Stimulated activated memory B cell treated with anti-CD40 and anti-IgM and Interleukin-4, amounts not matched to agents 10 μg/mL and 1 μg/mL and 100 μg/mL, for 72 hours (primary cell): ENCODE results near the gene SMIM29.

Experiments
- ATAC-seq: fragments of 150-1000 bp; cut with Tn5 transposase; 2 replicates; pipeline ENCODE4 v1.10.0; 2021
- H3K27ac Mint-ChIP-seq: one replicate; pipeline ENCODE4 v1.8.0; 2022; ENCODE audit warnings: mild to moderate bottlenecking, mixed read lengths
- H3K27me3 Mint-ChIP-seq: one replicate; pipeline ENCODE4 v1.8.0; 2022; ENCODE audit warnings: mixed read lengths
- H3K36me3 Mint-ChIP-seq: one replicate; pipeline ENCODE4 v1.8.0; 2022; ENCODE audit warnings: mixed read lengths
- H3K4me1 Mint-ChIP-seq: one replicate; pipeline ENCODE4 v1.8.0; 2022; ENCODE audit warnings: mixed read lengths
- H3K4me3 Mint-ChIP-seq: one replicate; pipeline ENCODE4 v1.8.0; 2022; ENCODE audit warnings: mild to moderate bottlenecking, moderate library complexity, mixed read lengths
- H3K9me3 Mint-ChIP-seq: one replicate; pipeline ENCODE4 v1.8.0; 2022; ENCODE audit warnings: mixed read lengths

Gene SMIM29

GRCh38 chr6:34248727-34249468 lies at the start of gene SMIM29:
SMIM29 (minus strand) TSS chr6:34249006; CDS start chr6:34247791, 1,215 bp downstream.
- H3K27me3 Mint-ChIP-seq, result no peaks in the 10 kb centered on the region
- peak; percentile 95 for ATAC-seq
- peaks cover 12% of the 10 kb centered on the region for H3K36me3 Mint-ChIP-seq
- no peaks in the 10 kb centered on the region for H3K9me3 Mint-ChIP-seq
- peak within 1 kb of the TSS; percentile 90 for H3K4me3 Mint-ChIP-seq
- H3K4me1 Mint-ChIP-seq, result peaks cover 57% of the 10 kb centered on the region
- H3K27ac Mint-ChIP-seq, result peak within 1 kb of the TSS; percentile 95

GRCh38 chr6:34295721-34296120 lies 46.9 kb upstream of the SMIM29 start:
- Mint-ChIP-seq H3K36me3 (peaks cover 23% of the 10 kb centered on the region), H3K4me3 (peak overlapping the region; percentile 51), H3K4me1 (peaks cover 44% of the 10 kb centered on the region), H3K9me3 (no peaks in the 10 kb centered on the region), H3K27ac (peak overlapping the region; percentile 84), H3K27me3 (no peaks in the 10 kb centered on the region)
- ATAC-seq, result peak; percentile 92

DNA sequence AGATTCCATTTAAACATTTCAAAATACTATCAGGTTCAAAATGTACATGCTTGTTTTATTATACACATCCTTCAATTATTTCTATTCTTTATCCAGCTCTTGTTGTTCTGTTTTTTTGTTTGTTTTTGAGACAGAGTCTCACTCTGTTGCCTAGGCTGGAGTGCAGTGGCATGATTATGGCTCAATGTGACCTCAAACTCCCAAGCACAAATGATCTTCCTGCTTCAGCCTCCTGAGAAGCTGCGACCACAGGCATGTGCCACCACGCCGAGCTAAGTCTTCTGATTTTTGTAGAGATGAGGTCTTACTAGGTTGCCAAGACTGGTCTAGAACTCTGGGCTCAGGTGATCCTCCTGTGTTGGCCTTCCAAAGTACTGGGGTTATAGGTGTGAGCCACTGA lies 44.1 kb upstream of the SMIM29 start:
- Mint-ChIP-seq H3K27me3 (no peaks in the 10 kb centered on the region), H3K4me1 (peaks cover 27% of the 10 kb centered on the region), H3K36me3 (peaks cover 40% of the 10 kb centered on the region), H3K9me3 (no peaks in the 10 kb centered on the region), H3K27ac (peak overlapping the region; percentile 22), H3K4me3 (no peak overlapping the region)
- no peak for ATAC-seq

- Mint-ChIP-seq H3K4me3 (no peak overlapping the region), H3K27ac (no peak overlapping the region), H3K9me3 (no peaks in the 10 kb centered on the region), H3K27me3 (no peaks in the 10 kb centered on the region), H3K4me1 (peaks cover 18% of the 10 kb centered on the region), H3K36me3 (peaks cover 51% of the 10 kb centered on the region)
- no peak for ATAC-seq
These were observed 40.3 kb upstream of the SMIM29 start for GRCh38 chr6:34289137-34289536.

GRCh38 chr6:34288581-34288980 lies 39.8 kb upstream of the SMIM29 start:
- Mint-ChIP-seq H3K9me3 (no peaks in the 10 kb centered on the region), H3K4me3 (no peak overlapping the region), H3K27me3 (no peaks in the 10 kb centered on the region), H3K36me3 (peaks cover 50% of the 10 kb centered on the region), H3K4me1 (peaks cover 19% of the 10 kb centered on the region), H3K27ac (no peak overlapping the region)
- ATAC-seq, result no peak

GRCh38 chr6:34285448-34286164 lies 36.8 kb upstream of the SMIM29 start:
- Mint-ChIP-seq H3K4me1 (peaks cover 14% of the 10 kb centered on the region), H3K27ac (peak overlapping the region; percentile 42), H3K4me3 (no peak overlapping the region), H3K9me3 (no peaks in the 10 kb centered on the region), H3K36me3 (peaks cover 55% of the 10 kb centered on the region), H3K27me3 (no peaks in the 10 kb centered on the region)
- no peak for ATAC-seq

DNA sequence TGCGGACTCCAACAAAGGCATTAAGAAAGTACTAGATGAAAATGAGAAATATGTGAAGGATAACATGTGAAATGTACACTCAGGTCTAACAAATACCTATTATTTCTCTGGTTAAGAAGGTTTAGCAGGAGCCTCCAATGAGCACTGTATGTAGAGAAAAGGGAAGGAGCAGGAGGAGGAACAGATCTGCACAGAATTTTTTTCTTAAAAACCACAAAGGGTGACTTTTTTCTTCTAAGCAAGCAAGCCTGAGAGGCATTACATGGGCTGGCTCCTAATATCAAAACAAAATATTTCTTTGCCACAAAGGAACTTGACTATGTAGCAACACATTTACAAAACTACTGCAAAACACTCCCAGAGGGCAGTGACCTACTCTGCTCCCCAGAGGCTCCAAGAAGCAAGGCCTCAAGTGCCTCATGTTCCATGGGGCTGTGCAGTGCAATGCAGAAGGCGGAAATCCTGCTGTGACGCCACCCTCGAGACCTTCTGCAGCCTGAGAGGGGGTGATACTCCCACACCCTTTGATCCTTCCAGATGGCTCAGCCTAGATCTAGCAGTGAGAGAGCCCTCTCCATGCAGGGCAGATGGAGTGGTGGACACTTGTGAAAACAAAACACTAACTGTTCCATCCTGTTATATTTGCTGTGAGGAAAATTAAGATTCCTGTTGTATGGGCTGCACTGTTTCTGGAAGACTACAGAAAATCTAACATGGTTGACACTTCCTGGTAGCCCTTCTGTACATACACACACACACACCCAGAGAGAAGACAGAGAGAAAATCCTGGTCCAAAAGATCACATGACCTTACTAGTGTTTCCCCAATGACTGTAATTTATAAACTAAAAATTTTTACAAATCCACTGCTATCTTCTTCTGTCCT lies 36.0 kb upstream of the SMIM29 start:
- H3K27me3 Mint-ChIP-seq, result no peaks in the 10 kb centered on the region
- peak; percentile 69 for ATAC-seq
- H3K4me1 Mint-ChIP-seq, result peaks cover 14% of the 10 kb centered on the region
- peak overlapping the region; percentile 42 for H3K27ac Mint-ChIP-seq
- H3K9me3 Mint-ChIP-seq, result no peaks in the 10 kb centered on the region
- peaks cover 62% of the 10 kb centered on the region for H3K36me3 Mint-ChIP-seq
- H3K4me3 Mint-ChIP-seq, result no peak overlapping the region

DNA sequence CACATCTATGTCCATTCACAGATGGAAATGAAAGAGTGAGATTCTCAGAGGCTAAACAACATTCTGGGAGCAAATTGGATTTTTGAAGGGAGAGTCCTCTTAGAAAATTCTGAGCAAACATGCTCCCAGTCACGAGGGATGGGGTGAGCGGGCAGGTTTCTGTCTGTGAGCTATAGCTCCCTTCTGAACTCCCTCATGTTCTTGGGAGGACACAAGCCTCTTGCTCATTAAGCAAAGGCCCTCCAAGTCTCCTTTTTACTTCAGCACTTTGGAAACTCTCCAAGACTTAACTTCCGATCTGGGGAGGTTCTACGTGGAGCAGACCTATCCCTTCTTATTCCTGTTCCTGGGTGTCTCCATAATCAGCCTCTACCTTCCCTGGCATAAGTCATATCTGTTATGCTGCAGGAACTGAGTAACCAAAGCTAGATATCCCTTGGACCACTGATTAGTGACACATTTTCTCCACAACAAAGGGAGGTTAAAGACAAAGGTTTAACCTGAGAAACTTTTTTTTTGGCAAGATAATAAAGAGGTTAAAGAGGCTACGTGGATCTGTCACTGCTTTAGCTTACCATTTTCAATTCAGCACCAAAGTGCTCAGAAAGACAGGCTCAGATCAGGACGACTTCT lies 33.0 kb upstream of the SMIM29 start:
- ATAC-seq, result no peak
- H3K36me3 Mint-ChIP-seq, result peaks cover 56% of the 10 kb centered on the region
- H3K4me1 Mint-ChIP-seq, result peaks cover 22% of the 10 kb centered on the region
- H3K4me3 Mint-ChIP-seq, result no peak overlapping the region
- H3K27ac Mint-ChIP-seq, result no peak overlapping the region
- H3K27me3 Mint-ChIP-seq, result no peaks in the 10 kb centered on the region
- no peaks in the 10 kb centered on the region for H3K9me3 Mint-ChIP-seq

DNA sequence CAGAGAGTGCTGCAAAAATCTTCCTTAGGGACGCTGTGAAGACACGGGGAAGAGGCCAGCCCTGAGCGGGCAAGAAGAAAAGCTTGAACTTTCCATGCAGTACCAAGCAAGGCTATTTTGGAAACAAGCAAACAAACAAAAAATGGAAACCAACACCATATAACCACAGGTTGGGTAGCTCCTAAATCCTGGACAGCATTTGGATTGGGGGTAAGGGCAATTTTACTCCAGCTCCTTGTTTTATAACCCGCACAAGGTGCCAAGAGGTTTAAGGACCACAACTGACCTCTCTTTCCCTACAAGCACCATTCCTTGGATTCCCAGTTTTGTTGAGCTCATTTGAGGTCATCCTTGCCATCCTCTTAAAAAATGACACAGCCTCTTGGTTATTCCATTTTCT lies 31.4 kb upstream of the SMIM29 start:
- Mint-ChIP-seq H3K36me3 (peaks cover 56% of the 10 kb centered on the region), H3K4me1 (peaks cover 25% of the 10 kb centered on the region), H3K4me3 (no peak overlapping the region), H3K27ac (no peak overlapping the region), H3K27me3 (no peaks in the 10 kb centered on the region), H3K9me3 (no peaks in the 10 kb centered on the region)
- no peak for ATAC-seq

DNA sequence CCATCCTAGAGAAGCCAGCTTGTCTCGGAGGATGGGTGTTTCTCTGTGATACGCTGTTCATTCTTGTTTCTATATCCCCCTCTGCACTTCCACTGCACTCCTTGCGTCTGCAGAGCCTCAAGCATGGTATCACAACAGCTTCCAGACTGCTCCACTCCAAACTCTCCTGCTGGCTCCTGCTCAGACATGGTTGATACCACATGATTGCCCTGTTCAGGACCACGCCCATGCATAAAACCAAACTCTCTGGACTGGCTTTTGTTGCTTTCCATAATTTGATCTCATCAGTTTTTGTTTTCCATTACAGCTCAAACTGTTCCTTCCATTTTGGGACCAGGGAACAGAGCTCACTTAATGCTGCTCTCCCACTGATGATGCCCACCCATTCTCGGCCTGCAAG lies 30.0 kb upstream of the SMIM29 start:
- H3K4me3 Mint-ChIP-seq, result no peak overlapping the region
- H3K9me3 Mint-ChIP-seq, result peaks cover 2% of the 10 kb centered on the region
- H3K4me1 Mint-ChIP-seq, result peaks cover 24% of the 10 kb centered on the region
- peaks cover 42% of the 10 kb centered on the region for H3K36me3 Mint-ChIP-seq
- H3K27me3 Mint-ChIP-seq, result no peaks in the 10 kb centered on the region
- peak overlapping the region; percentile 54 for H3K27ac Mint-ChIP-seq
- ATAC-seq, result no peak

- no peak overlapping the region for H3K27ac Mint-ChIP-seq
These were observed 28.9 kb upstream of the SMIM29 start for GRCh38 chr6:34277763-34278112.

GRCh38 chr6:34276881-34277762 lies 28.3 kb upstream of the SMIM29 start:
- H3K9me3 Mint-ChIP-seq, result peaks cover 3% of the 10 kb centered on the region
- H3K27me3 Mint-ChIP-seq, result no peaks in the 10 kb centered on the region
- no peak overlapping the region for H3K4me3 Mint-ChIP-seq
- H3K36me3 Mint-ChIP-seq, result peaks cover 39% of the 10 kb centered on the region
- H3K27ac Mint-ChIP-seq, result peak overlapping the region; percentile 38
- peaks cover 41% of the 10 kb centered on the region for H3K4me1 Mint-ChIP-seq
- ATAC-seq, result no peak

More at GRCh38 chr6:34277763-34278112, 28.9 kb upstream of the SMIM29 start:
- H3K27me3 Mint-ChIP-seq, result no peaks in the 10 kb centered on the region
- no peak overlapping the region for H3K4me3 Mint-ChIP-seq
- H3K4me1 Mint-ChIP-seq, result peaks cover 35% of the 10 kb centered on the region
- peaks cover 3% of the 10 kb centered on the region for H3K9me3 Mint-ChIP-seq
- H3K36me3 Mint-ChIP-seq, result peaks cover 40% of the 10 kb centered on the region
- no peak for ATAC-seq

DNA sequence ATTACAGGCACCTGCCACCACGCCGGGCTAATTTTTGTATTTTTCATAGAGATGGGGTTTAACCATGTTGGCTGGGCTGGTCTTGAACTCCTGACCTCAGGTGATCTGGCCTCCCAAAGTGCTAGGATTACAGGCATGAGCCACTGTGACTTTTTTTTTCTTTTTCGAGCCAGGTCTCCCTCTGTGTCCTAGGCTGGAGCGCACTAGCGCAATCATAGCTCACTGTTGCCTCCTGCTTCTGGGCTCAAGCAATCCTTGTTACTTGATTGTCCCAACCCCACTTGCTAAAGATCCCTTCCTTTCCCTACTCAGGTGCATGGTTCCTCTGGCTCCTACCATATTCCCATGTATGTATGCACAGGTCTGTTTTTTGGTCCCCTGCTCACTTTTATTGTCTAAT lies 27.4 kb upstream of the SMIM29 start:
- peaks cover 30% of the 10 kb centered on the region for H3K36me3 Mint-ChIP-seq
- peaks cover 43% of the 10 kb centered on the region for H3K4me1 Mint-ChIP-seq
- no peaks in the 10 kb centered on the region for H3K27me3 Mint-ChIP-seq
- peaks cover 3% of the 10 kb centered on the region for H3K9me3 Mint-ChIP-seq
- no peak overlapping the region for H3K4me3 Mint-ChIP-seq
- peak overlapping the region; percentile 38 for H3K27ac Mint-ChIP-seq
- ATAC-seq, result no peak

GRCh38 chr6:34275128-34275804 lies 26.5 kb upstream of the SMIM29 start:
- Mint-ChIP-seq H3K9me3 (peaks cover 3% of the 10 kb centered on the region), H3K4me1 (peaks cover 43% of the 10 kb centered on the region), H3K27me3 (no peaks in the 10 kb centered on the region), H3K27ac (peak overlapping the region; percentile 45), H3K36me3 (peaks cover 21% of the 10 kb centered on the region), H3K4me3 (no peak overlapping the region)
- peak; percentile 58 for ATAC-seq
